HG03039 (cell line): Measurements from ENCODE around the gene TMEM14A.

ENCODE experiments used
- ATAC-seq: cut with Tn5 transposase; IDR thresholded peaks from one replicate; pipeline ENCODE4 v1.9.1; 2021; ENCODE audit warnings: mild to moderate bottlenecking, moderate library complexity; ENCODE audit not compliant: unreplicated experiment

The TMEM14A gene

GRCh38 chr6:52670502-52671409, at the start of gene TMEM14A:
TSS of gene TMEM14A (plus strand) at chr6:52671113. CDS start at chr6:52677103, 5,990 bp downstream.
- ATAC-seq = peak; percentile 97

DNA sequence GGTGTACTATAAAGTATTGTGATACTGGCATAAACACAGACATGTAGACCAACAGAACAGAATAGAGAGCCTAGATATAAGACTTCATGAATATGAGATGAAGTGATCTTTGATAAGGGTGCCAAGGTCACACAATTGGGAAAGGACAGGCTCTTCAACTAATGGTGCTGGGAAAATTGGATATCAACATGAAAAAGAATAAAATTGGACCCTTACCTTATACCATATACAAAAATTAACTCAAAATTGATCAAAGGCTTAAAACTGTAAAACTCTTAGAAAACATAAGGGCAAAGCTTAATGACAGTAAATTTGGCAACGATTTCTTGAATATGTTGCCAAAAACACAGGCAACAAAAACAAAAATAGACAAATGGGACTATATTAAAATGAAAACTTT, 49.3 kb upstream of the TMEM14A start:
- ATAC-seq = no peak

GRCh38 chr6:52622810-52623209, 48.1 kb upstream of the TMEM14A start:
- no peak for ATAC-seq

GRCh38 chr6:52632011-52632410, 38.9 kb upstream of the TMEM14A start:
- no peak for ATAC-seq

DNA sequence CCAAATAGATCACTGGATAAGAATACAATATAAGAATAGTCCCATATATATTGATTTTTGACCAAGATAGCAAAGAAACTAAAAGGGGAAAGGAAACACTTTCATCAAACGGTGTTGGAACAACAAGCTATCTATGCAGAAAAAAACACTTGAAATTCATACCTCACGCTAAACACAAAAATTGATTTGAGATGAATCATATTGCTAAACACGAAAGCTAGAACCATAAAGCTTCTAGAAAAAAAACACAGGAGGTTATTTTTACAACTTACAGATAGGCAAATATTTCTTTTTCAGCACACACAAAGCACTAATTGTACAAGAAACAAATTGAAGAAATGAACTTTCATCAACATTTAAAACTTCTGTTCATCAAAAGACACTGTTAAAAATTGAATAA, 36.7 kb upstream of the TMEM14A start:
- no peak for ATAC-seq

- no peak for ATAC-seq
Measured at GRCh38 chr6:52635049-52635577, 35.8 kb upstream of the TMEM14A start.

DNA sequence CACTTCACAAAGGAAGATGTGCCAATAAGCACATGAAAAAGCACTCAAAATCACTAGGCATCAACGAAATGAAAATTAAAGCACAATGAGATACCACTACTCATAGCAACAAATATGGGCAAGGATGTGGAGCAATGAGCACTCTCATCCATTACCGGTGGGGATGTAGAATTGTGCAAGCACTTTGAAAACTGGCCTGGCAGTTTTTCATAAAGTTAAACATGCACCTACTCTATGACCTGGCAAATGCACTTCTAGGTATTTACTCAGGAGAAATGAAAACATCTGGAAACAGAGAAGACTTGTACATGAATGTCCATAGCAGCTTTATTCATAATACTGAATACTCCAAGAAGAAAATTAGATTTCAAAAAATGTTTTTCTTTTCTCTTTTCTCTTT, 34.1 kb upstream of the TMEM14A start:
- no peak for ATAC-seq

GRCh38 chr6:52639493-52639892, 31.4 kb upstream of the TMEM14A start:
- no peak for ATAC-seq

DNA sequence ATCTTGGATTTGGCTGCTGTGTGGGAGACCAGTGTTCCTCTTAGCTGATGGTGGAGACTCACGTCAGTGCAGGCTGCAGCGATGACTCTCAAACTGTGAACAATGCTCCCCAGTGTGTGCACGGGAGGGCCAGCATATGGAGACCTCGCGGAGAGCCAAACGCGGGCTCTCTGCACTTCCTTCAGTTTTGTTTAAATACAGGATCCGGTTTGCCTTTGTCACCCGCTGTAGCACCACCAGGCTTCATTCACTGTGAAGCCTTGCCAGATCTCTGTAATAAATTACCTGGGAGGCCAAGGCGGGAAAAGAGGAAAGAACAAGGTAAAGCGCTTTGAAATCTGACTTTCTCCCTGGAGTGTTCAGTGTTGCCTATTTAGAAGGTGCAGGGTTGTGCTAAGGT, 30.7 kb upstream of the TMEM14A start:
- ATAC-seq = no peak

- no peak for ATAC-seq
Measured at GRCh38 chr6:52640916-52641315, 30.0 kb upstream of the TMEM14A start.

DNA sequence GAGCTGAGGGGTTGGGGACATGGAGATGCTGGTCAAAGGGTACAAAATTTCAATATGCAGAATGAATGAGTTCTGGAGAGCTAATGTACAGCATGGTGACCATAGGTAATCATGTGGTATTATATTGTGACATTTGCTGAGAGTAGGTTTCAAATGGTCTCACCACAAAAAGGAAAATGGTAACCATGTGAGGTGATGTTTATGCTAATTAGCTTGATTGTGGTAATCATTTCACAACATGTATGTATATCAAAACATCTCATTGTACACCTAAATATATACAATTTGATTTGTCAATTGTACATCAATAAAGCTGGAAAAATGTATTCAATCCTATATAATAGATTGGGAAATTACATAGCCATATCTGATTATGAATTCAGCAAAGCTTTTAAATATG, 29.5 kb upstream of the TMEM14A start:
- ATAC-seq = no peak

- no peak for ATAC-seq
Measured at GRCh38 chr6:52641826-52642225, 29.1 kb upstream of the TMEM14A start.

DNA sequence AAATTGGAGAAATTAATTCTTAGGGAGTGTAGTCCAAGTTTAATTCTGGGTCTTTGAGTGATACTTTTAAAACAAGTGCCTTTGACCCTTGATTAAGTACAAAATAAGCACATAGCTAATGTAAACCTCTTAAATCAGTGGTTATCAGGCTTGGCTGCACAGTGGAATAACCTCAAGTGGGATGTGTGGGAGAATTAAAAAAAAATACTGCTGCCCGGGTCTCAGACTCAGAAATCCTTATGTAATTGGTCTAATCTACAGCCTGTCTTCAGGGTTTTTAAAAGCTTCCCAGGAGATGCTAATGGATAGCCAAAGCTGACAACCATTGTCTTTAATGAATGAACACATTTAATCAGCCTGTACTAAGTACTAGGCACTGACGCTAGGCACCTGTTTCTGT, 28.5 kb upstream of the TMEM14A start:
- no peak for ATAC-seq

DNA sequence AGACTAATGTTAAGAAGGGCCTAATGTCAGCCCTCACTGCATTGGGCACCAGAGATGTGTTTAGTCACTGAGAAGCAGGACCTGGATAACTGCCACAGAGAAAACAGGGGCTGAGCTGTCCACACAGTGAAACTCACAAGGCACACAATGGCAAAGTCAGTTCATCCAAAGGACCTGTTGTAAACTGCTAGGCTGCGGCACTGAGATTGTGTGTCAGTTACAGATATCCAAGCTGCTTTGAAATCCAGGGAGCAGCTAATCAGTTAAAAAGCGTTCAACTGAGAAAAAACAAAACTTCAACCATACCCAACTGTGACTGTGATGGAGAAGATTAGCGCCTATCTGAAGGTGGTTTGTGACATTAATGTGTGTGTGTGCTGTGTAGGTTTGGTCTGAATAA, 27.8 kb upstream of the TMEM14A start:
- no peak for ATAC-seq

- no peak for ATAC-seq
Measured at GRCh38 chr6:52644253-52644652, 26.7 kb upstream of the TMEM14A start.

DNA sequence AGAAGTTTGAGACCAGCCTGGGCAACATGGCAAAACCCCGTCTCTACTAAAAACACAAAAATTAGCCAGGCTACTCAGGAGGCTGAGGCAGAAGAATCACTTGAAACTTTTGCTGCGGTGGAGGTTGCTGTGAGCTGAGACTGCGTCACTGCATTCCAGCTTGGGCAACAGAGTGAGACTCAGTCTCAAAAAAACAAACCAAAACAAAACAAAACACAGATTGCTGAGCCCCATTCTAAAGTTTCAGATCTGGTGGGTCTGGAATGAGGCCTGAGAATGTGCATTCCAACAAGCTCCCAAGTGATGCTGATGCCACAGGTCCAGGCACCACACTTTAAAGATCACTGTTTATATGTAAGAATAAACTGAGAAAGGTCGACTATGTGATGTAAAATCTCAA, 24.9 kb upstream of the TMEM14A start:
- no peak for ATAC-seq

- no peak for ATAC-seq
Measured at GRCh38 chr6:52647199-52647598, 23.7 kb upstream of the TMEM14A start.

DNA sequence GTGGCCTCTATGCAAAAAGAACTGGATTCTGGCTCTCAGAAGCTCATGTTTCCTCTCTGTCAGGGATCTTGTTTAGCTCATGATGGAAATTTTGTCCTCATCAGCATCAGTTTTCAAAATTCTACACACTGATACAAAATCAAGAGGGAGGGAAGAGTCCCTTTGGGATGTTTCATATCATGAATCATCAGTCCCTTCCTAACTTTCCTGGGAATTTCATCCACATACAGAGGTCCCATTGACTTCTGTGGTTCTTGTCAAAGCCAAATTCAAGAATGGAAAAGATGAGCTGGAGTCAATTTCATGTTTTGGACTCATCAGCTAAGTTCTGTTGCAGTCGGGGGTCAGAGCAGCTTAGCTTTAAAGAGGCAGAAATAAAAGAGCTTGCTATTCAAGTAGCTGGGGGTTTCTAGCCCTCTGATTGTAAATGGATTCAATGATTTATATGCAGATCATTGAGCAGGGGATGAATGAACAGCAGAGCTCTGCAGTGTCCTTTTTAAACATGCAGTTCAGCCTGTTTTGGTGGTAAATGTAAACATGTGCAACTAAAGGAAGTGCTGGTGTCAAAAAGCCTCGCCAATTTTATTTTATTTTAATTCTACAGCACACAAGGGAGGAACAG, 21.3 kb upstream of the TMEM14A start:
- no peak for ATAC-seq

DNA sequence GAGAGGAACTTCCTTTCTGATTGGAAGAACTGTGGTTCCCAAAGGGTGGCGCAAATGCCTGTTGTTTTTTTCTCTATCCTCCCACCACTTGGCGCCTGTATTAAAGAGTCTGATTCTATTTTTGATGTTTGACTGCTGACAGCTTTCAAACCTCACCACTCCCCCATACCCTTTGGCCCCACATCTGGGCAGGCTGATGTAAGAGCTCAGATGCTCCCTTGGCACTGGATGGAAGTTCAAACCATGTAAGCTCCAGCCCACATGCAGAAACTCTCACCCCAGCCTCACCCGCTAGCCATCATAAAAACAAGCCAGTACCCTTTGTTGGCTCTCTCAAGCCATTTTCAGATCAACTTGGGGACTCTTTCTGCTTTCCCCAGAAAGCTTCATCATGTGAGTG, 20.0 kb upstream of the TMEM14A start:
- no peak for ATAC-seq

DNA sequence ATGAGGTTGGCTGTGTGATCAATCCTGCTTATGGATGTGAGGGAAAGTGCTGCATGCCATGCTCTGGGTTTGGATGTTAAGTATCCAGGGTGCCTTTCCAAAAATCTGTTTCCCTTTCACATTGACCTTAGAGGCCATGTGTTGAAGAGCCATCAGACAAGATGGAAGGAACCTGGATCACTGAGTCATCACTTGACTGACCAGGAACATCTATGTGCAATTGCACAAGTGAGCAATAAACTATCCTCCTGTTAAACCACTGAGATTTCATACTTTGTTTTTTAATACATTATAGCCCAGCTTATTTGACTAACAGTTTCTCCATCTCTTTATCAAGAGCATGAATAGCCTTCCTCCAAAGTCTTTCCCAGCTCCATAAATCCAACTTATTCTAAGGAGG, 17.8 kb upstream of the TMEM14A start:
- no peak for ATAC-seq

GRCh38 chr6:52654007-52654406, 16.9 kb upstream of the TMEM14A start:
- ATAC-seq = no peak

- no peak for ATAC-seq
Measured at GRCh38 chr6:52654592-52654991, 16.3 kb upstream of the TMEM14A start.
